BJ (cell line): ENCODE results near the gene ASCL1. TPM values are rescaled to one million over a fixed set of nuclear protein-coding genes. Genes with fewer than 3 reads are reported as not detected.

Experiments used
- CTCF ChIA-PET: fragments of 350-600 bp; formaldehyde crosslinking; extraction: SDS; loops from one replicate; lab custom pipeline; 2021; ENCODE audit warnings: antibody characterized with exemption, inconsistent platforms; lab: Yijun Ruan, JAX
- POLR2A ChIA-PET: fragments of 300-600 bp; sonication (Branson Sonifier 250); formaldehyde crosslinking; extraction: SDS; loops from one replicate; lab custom pipeline; 2021; ENCODE audit warnings: antibody characterized with exemption; lab: Charles Lee
- DNase-seq: peaks from one replicate; pipeline ENCODE4 v3.0.0-alpha.2; 2011; ENCODE audit warnings: low read depth
- H3K27me3 ChIP-seq: 2 replicates; pipeline ENCODE4 v1.6.0; 2011; ENCODE audit warnings: low read length; ENCODE audit not compliant: control insufficient read depth, insufficient read depth
- H3K36me3 ChIP-seq: 2 replicates; pipeline ENCODE4 v1.5.1; 2011; ENCODE audit warnings: low read length; ENCODE audit not compliant: control insufficient read depth, insufficient read depth
- H3K4me3 ChIP-seq: 2 replicates; pipeline ENCODE4 v1.5.1; 2011; ENCODE audit warnings: low read depth, mild to moderate bottlenecking, control low read depth, low read length
- CTCF ChIP-seq: IDR thresholded peaks from 2 replicates; pipeline ENCODE4 v1.5.1; 2011; ENCODE audit warnings: low read depth, mild to moderate bottlenecking, control low read depth, inconsistent platforms, low read length, moderate library complexity; ENCODE audit not compliant: insufficient read depth
- polyA plus RNA-seq: library from polyadenylated mRNA; depleted of rRNA; stranded (reverse); fragments of >200 nt; gene quantifications from 2 replicates; pipeline ENCODE4 v1.2.3, GENCODE V29; 2011

Gene ASCL1
- polyA plus RNA-seq, 1 experiment: 0.07 TPM

DNA sequence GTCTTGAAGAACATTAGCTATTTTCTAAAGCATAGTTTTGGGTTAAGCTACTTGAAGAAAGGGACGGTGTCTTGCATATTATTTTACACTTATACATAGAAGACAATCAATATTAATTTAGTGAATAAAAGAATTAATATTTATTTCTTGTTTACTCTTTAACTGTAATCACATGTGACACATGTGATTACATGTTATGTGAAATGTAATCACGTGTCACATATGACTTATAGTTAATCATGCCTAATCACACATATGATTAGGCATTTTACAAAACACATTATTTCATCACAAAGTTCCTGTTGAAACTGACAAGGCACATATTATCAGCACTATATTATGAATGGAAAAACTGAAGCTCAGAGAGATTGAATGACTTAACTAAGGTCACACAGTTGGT, 45.2 kb upstream of the ASCL1 start:
- CTCF ChIA-PET: interaction anchor here (1.5 kb wide), 1 partner anchor 29 kb away, joined by 4 read pairs; no protein-coding TSS in a partner anchor
- Histone ChIP-seq H3K4me3 (no peak overlapping the region), H3K36me3 (no peaks in the 10 kb centered on the region), H3K27me3 (no peaks in the 10 kb centered on the region)
- DNase-seq: no peak
- POLR2A ChIA-PET: no interaction called here
- TF ChIP-seq CTCF: no peak

DNA sequence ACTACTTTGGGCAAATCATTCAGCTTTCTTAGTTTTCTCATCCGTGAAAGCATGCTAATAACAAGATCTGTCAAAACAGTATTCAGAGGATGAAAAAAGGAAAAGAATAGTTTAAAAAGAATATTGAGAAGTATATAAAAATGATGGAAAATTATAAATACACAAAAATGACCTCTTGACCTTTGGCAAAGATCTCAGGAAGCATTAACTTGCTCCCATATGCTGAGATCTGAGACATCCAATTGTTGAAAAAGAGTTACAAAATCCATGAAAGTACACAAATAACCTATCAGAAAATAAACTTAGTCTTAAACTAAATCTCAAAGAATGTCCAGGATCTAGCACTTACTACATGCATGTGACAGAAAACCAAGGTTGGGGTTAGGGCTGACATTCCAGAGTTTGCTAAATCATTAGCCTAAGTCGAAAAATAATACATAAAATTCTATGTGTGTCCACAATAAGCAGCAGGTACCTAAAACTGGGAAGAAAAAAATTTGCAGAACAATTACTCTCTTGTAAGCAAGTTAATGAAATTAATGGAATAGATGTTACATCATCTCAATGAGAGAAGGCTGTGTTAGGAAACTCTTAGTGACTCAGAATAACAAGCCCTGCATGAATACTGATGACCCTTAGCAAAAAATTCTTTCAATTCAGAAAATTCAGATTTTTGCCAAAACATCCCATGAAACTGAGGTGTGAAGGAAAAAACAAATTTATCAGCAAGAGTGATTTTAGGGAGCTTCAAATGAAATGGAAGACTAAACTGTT, 43.8 kb upstream of the ASCL1 start:
- no peaks in the 10 kb centered on the region for H3K36me3 ChIP-seq
- no peaks in the 10 kb centered on the region for H3K27me3 ChIP-seq
- H3K4me3 ChIP-seq: no peak overlapping the region
- DNase-seq: no peak
- ChIA-PET POLR2A (no interaction called here), CTCF (no interaction called here)
- TF ChIP-seq CTCF: no peak

DNA sequence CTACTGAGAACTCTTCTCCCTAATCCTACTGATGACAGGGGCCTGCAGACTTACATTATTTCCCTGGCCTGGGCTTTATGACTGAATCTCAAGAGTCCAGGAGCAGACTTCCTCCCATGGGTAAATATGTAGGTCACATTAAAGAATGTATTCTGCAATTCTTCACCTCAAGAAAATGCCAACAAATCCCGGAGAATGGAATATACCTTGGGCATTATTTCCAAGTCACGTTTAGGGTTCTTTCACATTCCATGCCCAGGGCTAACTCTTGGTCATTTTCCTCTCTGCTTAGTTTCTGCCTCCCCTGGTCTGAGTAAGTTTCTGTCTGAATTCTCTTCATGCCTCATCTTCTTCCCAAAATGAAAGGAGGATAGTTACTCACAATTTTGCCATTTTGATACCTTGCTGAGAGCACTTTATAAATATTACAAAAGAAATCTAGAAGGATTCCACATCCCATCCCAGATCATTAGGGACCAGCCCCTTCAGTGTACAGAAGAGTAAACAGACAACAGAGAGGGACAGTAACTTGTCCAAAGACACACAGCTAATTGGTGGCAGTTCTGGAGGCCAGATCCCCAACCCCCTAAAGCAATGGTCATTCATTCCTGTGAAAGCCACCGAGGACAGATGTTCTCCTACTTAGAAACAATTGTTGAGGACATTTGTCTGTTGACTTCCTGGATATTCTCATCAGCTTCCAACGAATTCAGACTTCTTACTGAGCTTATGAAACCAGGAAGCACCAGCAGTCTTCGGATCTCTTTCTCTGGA, 41.0 kb upstream of the ASCL1 start:
- POLR2A ChIA-PET: no interaction called here
- DNase-seq: no peak
- Histone ChIP-seq H3K36me3 (no peaks in the 10 kb centered on the region), H3K4me3 (no peak overlapping the region), H3K27me3 (no peaks in the 10 kb centered on the region)
- CTCF ChIA-PET: no interaction called here
- TF ChIP-seq CTCF: no peak

DNA sequence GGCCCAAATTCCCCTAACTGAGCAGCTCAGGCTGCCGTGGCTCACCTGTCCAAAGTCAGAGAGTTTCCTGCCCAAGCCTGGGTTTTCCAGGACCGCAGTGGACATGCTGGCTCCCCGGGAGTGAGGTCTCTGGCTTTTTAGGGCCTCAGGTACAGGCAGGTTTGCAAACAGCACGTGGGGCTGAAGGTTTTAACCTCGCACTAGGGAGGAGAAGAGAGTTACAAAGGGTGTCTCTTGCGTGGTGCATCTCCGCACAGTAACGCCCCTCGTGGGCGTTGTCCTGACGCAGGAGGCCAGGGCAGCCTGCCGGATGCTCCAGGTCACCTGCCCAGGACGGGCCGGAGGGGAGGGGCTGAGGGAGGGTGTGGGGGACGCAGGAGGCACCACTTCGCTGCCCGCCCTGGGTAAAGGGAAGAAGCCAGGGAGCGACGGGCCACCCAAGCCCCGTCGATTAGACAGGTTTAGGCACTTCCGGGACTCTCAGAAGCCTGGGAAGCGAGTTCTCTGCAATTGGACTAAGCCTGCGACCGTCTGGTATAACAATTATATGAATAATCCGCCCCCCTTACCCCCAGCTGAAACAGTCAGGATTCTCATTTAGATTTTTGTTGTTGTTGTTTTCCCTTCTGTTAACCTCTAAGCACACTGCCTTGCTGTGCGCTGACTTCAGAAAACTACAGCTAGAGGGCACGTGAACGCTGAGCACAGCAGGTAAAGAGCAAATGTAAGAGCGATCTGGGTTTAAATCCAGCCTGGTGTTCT, 40.3 kb upstream of the ASCL1 start, which contains the start of gene PAH:
Gene PAH (minus strand): TSS at position 219 of the 762 bp plus-strand sequence. CDS start 114 bp downstream, at position 105.
- DNase-seq: no peak
- POLR2A ChIA-PET: no interaction called here
- no peaks in the 10 kb centered on the region for H3K36me3 ChIP-seq
- H3K27me3 ChIP-seq: no peaks in the 10 kb centered on the region
- no peak for TF ChIP-seq CTCF
- CTCF ChIA-PET: interaction anchor here (0.6 kb wide), 1 partner anchor 1719 kb away, joined by 3 read pairs; no protein-coding TSS in a partner anchor
- H3K4me3 ChIP-seq: no peak within 1 kb of the TSS
